PC-3 (cell line): Measurements from ENCODE around the gene ECHDC1.

ENCODE experiments used
- EZH2 ChIP-seq: fragments of 300-600 bp; sonication (generic); IDR thresholded peaks from one replicate; pipeline ENCODE4 v1.6.1; 2017; ENCODE audit warnings: antibody characterized with exemption, mild to moderate bottlenecking, low read length; ENCODE audit not compliant: unreplicated experiment
- EZH2phosphoT487 ChIP-seq: fragments of 300-600 bp; sonication (generic); IDR thresholded peaks from 2 replicates; pipeline ENCODE4 v1.6.1; 2018; ENCODE audit warnings: mild to moderate bottlenecking, antibody characterized with exemption, low read length, borderline replicate concordance
- TF ChIP-seq, protein P1 (sequence below): fragments of 300-600 bp; sonication (generic); conservative IDR thresholded peaks from 2 replicates; pipeline ENCODE4 v1.5.1; 2017; ENCODE audit warnings: antibody characterized with exemption, low read depth, mild to moderate bottlenecking, low read length

DNA sequence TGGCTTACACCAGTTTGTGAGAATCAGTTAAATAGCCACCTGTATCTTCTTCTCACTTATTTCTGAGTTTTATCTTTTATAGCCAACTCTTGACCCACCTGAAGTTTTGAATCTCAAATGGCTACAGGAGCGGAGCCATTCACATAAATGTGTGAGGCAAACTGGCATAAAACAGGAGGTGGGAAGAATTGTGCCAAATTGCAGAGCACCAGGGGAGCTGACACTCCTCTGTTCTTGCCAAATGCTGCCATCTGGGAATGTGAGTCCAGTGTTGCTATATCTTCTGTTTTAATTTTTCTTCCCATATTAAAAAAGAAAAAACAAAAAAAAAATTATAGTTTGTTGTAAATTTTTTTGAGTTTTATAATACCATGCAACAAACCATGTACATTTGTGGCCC lies 93.8 kb downstream of the ECHDC1 start:
- TF ChIP-seq, protein P1, sequence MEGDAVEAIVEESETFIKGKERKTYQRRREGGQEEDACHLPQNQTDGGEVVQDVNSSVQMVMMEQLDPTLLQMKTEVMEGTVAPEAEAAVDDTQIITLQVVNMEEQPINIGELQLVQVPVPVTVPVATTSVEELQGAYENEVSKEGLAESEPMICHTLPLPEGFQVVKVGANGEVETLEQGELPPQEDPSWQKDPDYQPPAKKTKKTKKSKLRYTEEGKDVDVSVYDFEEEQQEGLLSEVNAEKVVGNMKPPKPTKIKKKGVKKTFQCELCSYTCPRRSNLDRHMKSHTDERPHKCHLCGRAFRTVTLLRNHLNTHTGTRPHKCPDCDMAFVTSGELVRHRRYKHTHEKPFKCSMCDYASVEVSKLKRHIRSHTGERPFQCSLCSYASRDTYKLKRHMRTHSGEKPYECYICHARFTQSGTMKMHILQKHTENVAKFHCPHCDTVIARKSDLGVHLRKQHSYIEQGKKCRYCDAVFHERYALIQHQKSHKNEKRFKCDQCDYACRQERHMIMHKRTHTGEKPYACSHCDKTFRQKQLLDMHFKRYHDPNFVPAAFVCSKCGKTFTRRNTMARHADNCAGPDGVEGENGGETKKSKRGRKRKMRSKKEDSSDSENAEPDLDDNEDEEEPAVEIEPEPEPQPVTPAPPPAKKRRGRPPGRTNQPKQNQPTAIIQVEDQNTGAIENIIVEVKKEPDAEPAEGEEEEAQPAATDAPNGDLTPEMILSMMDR, result no peak
- no peak for TF ChIP-seq EZH2
- TF ChIP-seq EZH2phosphoT487, result no peak
